Astrocyte (in vitro differentiated cells and primary cell): ENCODE measurements around the gene DRC7. TPM values are rescaled to one million over a fixed set of nuclear protein-coding genes. Genes with fewer than 3 reads are reported as not detected.
"Not testable (repeated sequence)": the region's sequence is repeated elsewhere in the genome, so short reads cannot be mapped to it uniquely, and the experiment has no call there.

Source experiments
- DNase-seq: peaks from one replicate; pipeline ENCODE4 v3.0.0-alpha.2; 2010; ENCODE audit warnings: low read depth
- FAIRE-seq: peaks from 2 replicates; lab custom pipeline; 2011; peaks lifted over from hg19 to GRCh38; lab: Jason Lieb, UNC
- H2AFZ ChIP-seq: 2 replicates; pipeline ENCODE4 v1.6.0; 2012; ENCODE audit warnings: low read depth, low read length, inconsistent platforms
- H3K27ac ChIP-seq: 2 replicates; pipeline ENCODE4 v1.5.1; 2011; ENCODE audit warnings: low read depth, low read length, inconsistent platforms
- H3K27me3 ChIP-seq: 2 replicates; pipeline ENCODE4 v1.6.0; 2011; ENCODE audit warnings: low read length, inconsistent platforms; ENCODE audit not compliant: insufficient read depth
- H3K36me3 ChIP-seq: 2 replicates; pipeline ENCODE4 v1.5.1; 2011; ENCODE audit warnings: low read length, inconsistent platforms; ENCODE audit not compliant: insufficient read depth
- H3K4me1 ChIP-seq: 2 replicates; pipeline ENCODE4 v1.5.1; 2011; ENCODE audit warnings: low read length, inconsistent platforms; ENCODE audit not compliant: insufficient read depth
- H3K4me2 ChIP-seq: 2 replicates; pipeline ENCODE4 v1.6.0; 2012; ENCODE audit warnings: low read length, inconsistent platforms
- H3K4me3 ChIP-seq: 2 replicates; pipeline ENCODE4 v1.5.1; 2011; ENCODE audit warnings: low read depth, mild to moderate bottlenecking, low read length, inconsistent platforms; ENCODE audit not compliant: insufficient read depth
- H3K79me2 ChIP-seq: 2 replicates; pipeline ENCODE4 v1.6.0; 2012; ENCODE audit warnings: mild to moderate bottlenecking, low read length, inconsistent platforms; ENCODE audit not compliant: insufficient read depth
- H3K9ac ChIP-seq: 2 replicates; pipeline ENCODE4 v1.6.0; 2012; ENCODE audit warnings: mild to moderate bottlenecking, low read length, inconsistent platforms
- H3K9me3 ChIP-seq: 2 replicates; pipeline ENCODE4 v1.5.1; 2012; ENCODE audit warnings: low read depth, mild to moderate bottlenecking, low read length, inconsistent platforms; ENCODE audit not compliant: insufficient read depth
- H4K20me1 ChIP-seq: 2 replicates; pipeline ENCODE4 v1.6.0; 2012; ENCODE audit warnings: low read length, inconsistent platforms; ENCODE audit not compliant: insufficient read depth
- H3K27ac Mint-ChIP-seq: one replicate; pipeline ENCODE4 v1.8.0; 2021; ENCODE audit warnings: mild to moderate bottlenecking, mixed read lengths; ENCODE audit not compliant: unreplicated experiment
- H3K27me3 Mint-ChIP-seq: one replicate; pipeline ENCODE4 v1.8.0; 2021; ENCODE audit warnings: low read depth, mixed read lengths; ENCODE audit not compliant: unreplicated experiment
- H3K36me3 Mint-ChIP-seq: one replicate; pipeline ENCODE4 v1.8.0; 2021; ENCODE audit warnings: low read depth, mixed read lengths; ENCODE audit not compliant: unreplicated experiment
- H3K4me1 Mint-ChIP-seq: one replicate; pipeline ENCODE4 v1.8.0; 2021; ENCODE audit warnings: low read depth, mixed read lengths; ENCODE audit not compliant: unreplicated experiment
- H3K4me3 Mint-ChIP-seq: one replicate; pipeline ENCODE4 v1.8.0; 2021; ENCODE audit warnings: mild to moderate bottlenecking, moderate library complexity, mixed read lengths; ENCODE audit not compliant: unreplicated experiment
- H3K9me3 Mint-ChIP-seq: one replicate; pipeline ENCODE4 v1.8.0; 2021; ENCODE audit warnings: mild to moderate bottlenecking, mixed read lengths; ENCODE audit not compliant: unreplicated experiment
- CTCF ChIP-seq: IDR thresholded peaks from 2 replicates; pipeline ENCODE4 v1.5.1; 2011; ENCODE audit warnings: low read depth, mild to moderate bottlenecking, inconsistent platforms, low read length, moderate library complexity; ENCODE audit not compliant: insufficient read depth
- EZH2 ChIP-seq: IDR thresholded peaks from 2 replicates; pipeline ENCODE4 v1.6.1; 2012; ENCODE audit warnings: mild to moderate bottlenecking, low read length, inconsistent platforms; ENCODE audit not compliant: insufficient read depth
- total RNA-seq: library from RNA; stranded (reverse); gene quantifications from 2 replicates; pipeline ENCODE4 v1.2.1, GENCODE V29; 2021

Gene DRC7
- total RNA-seq, 1 donor from 2014 or later, result not detected

DNA sequence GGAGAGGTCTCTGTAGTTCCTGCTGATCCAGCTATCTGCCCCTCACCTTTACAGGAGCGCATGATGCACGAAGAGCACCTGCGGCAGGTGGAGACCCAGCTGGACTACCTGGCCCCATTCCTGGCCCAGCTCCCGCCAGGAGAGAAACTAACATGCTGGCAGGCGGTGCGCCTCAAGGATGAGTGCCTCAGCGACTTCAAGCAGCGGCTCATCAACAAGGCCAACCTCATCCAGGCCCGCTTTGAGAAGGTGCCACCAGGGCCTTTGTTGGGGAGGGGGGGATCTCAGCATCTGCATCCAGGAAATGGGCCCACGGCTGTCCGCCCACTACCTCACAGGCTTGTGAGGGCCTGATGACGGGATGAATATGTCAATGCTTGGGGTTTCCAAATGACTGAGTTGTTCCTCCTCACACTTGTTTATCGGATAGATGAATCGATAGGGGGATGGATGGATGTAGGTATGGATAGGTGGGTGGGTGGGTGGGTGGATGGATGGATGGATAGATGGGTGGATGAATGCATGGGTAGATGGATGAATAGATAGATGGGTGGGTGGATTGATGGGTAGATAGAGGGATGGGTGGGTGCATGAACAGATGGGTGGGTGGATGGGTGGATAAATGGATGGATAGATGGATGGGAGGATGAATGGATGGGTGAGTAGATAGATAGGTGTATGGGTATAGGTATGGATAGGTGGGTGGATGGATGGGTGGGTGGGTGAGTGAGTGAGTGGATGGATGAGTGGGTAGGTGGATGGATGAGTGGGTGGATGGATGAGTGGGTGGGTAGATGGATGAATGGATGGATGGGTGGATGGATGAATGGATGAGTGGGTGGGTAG is 34.0 kb downstream of the DRC7 start:
- no peak overlapping the region for H3K27ac ChIP-seq
- no peak overlapping the region for H3K9ac ChIP-seq
- Mint-ChIP-seq H3K27me3 (peaks cover 6% of the 10 kb centered on the region), H3K4me3 (no peak overlapping the region), H3K4me1 (no peaks in the 10 kb centered on the region), H3K36me3 (peaks cover 2% of the 10 kb centered on the region), H3K27ac (no peak overlapping the region), H3K9me3 (no peaks in the 10 kb centered on the region)
- no peaks in the 10 kb centered on the region for H3K4me1 ChIP-seq
- no peak for DNase-seq
- no peak for TF ChIP-seq EZH2
- no peak for TF ChIP-seq CTCF
- no peaks in the 10 kb centered on the region for H3K36me3 ChIP-seq
- no peaks in the 10 kb centered on the region for H3K79me2 ChIP-seq
- no peaks in the 10 kb centered on the region for H3K27me3 ChIP-seq
- H3K4me3 ChIP-seq, result no peak overlapping the region
- H3K4me2 ChIP-seq, result no peak overlapping the region
- H3K9me3 ChIP-seq, result no peaks in the 10 kb centered on the region
- no peak overlapping the region for H2AFZ ChIP-seq
- FAIRE-seq, result no peak
- no peaks in the 10 kb centered on the region for H4K20me1 ChIP-seq

- peaks cover 6% of the 10 kb centered on the region for H3K27me3 Mint-ChIP-seq
- FAIRE-seq (no peak), DNase-seq (no peak)
- Histone ChIP-seq H3K4me1 (no peaks in the 10 kb centered on the region), H2AFZ (no peak overlapping the region), H3K4me2 (no peak overlapping the region), H3K9me3 (no peaks in the 10 kb centered on the region), H3K4me3 (no peak overlapping the region), H3K36me3 (no peaks in the 10 kb centered on the region), H4K20me1 (no peaks in the 10 kb centered on the region), H3K9ac (no peak overlapping the region), H3K79me2 (no peaks in the 10 kb centered on the region), H3K27me3 (no peaks in the 10 kb centered on the region), H3K27ac (no peak overlapping the region)
- H3K4me1 Mint-ChIP-seq, result no peaks in the 10 kb centered on the region
- H3K36me3 Mint-ChIP-seq, result peaks cover 2% of the 10 kb centered on the region
- H3K27ac Mint-ChIP-seq, result no peak overlapping the region
- H3K4me3 Mint-ChIP-seq, result no peak overlapping the region
- TF ChIP-seq EZH2, result no peak
- TF ChIP-seq CTCF, result no peak
- H3K9me3 Mint-ChIP-seq, result no peaks in the 10 kb centered on the region
Measured at GRCh38 chr16:57729182-57729484, 34.5 kb downstream of the DRC7 start.

GRCh38 chr16:57729852-57730251 is 35.2 kb downstream of the DRC7 start:
- H3K36me3 Mint-ChIP-seq, H2AFZ ChIP-seq, H3K4me1 Mint-ChIP-seq, H3K9me3 Mint-ChIP-seq, H3K27ac Mint-ChIP-seq, H3K9me3 ChIP-seq, H3K9ac ChIP-seq, H3K4me3 Mint-ChIP-seq, H3K27me3 ChIP-seq, FAIRE-seq, H4K20me1 ChIP-seq, H3K36me3 ChIP-seq, H3K27ac ChIP-seq, H3K79me2 ChIP-seq, H3K4me2 ChIP-seq, H3K27me3 Mint-ChIP-seq, DNase-seq, H3K4me3 ChIP-seq, H3K4me1 ChIP-seq: not testable (repeated sequence)
